HEK293 (cell line): ENCODE results near the gene GPX3.

Experiments
- CTCF ChIA-PET: fragments of 350-600 bp; formaldehyde crosslinking; extraction: SDS; loops from one replicate; lab custom pipeline; 2021; ENCODE audit warnings: antibody characterized with exemption; lab: Yijun Ruan, JAX
- POLR2A ChIA-PET: fragments of 300-600 bp; formaldehyde crosslinking; extraction: SDS; loops from one replicate; lab custom pipeline; 2020; ENCODE audit warnings: antibody characterized with exemption, inconsistent platforms; lab: Yijun Ruan, JAX
- H3K27ac ChIP-seq: fragments of 200-500 bp; sonication (Bioruptor generic); 2 replicates; pipeline ENCODE4 v1.5.1; 2014; ENCODE audit warnings: low read depth, low read length, control low read depth, inconsistent platforms; ENCODE audit errors: extremely low read depth
- H3K36me3 ChIP-seq, 2 experiments: fragments of 200-500 bp in 1 of 2; sonication (Bioruptor generic) in 1 of 2; 1 replicate in 1 of 2; 2 replicates in 1 of 2; pipeline ENCODE4 v1.5.1; 2014 to 2017; ENCODE audit warnings: inconsistent platforms in 2 of 2, low read length in 2 of 2; ENCODE audit not compliant: control insufficient read depth in 2 of 2, insufficient read depth in 1 of 2
- H3K4me1 ChIP-seq: fragments of 200-500 bp; sonication (Bioruptor generic); 2 replicates; pipeline ENCODE4 v1.5.1; 2014; ENCODE audit warnings: mild to moderate bottlenecking, low read length, inconsistent platforms; ENCODE audit not compliant: control insufficient read depth, insufficient read depth
- H3K4me3 ChIP-seq: 2 replicates; pipeline ENCODE4 v1.5.1; 2011; ENCODE audit warnings: low read depth, mild to moderate bottlenecking, control low read depth, low read length, moderate library complexity
- H3K9me3 ChIP-seq: fragments of 200-500 bp; sonication (Bioruptor generic); 2 replicates; pipeline ENCODE4 v1.5.1; 2014; ENCODE audit warnings: low read depth, low read length, inconsistent platforms; ENCODE audit not compliant: control insufficient read depth, insufficient read depth
- CTCF ChIP-seq: fragments of 450-650 bp; formaldehyde crosslinking; IDR thresholded peaks from 2 replicates; pipeline ENCODE4 v1.5.1; 2016; ENCODE audit warnings: missing biosample characterization, missing genetic modification characterization
- EGR2 ChIP-seq: fragments of 450-650 bp; formaldehyde crosslinking; IDR thresholded peaks from 2 replicates; pipeline ENCODE4 v1.5.1; 2016; ENCODE audit warnings: low read depth, missing biosample characterization, missing genetic modification characterization
- KLF8 ChIP-seq: fragments of 450-650 bp; formaldehyde crosslinking; IDR thresholded peaks from 2 replicates; pipeline ENCODE4 v1.5.1; 2016; ENCODE audit warnings: missing biosample characterization, missing genetic modification characterization
- TSHZ1 ChIP-seq: fragments of 450-650 bp; formaldehyde crosslinking; IDR thresholded peaks from 2 replicates; pipeline ENCODE4 v1.5.1; 2016; ENCODE audit warnings: missing biosample characterization, missing genetic modification characterization, borderline replicate concordance
- ZBTB10 ChIP-seq: fragments of 450-650 bp; formaldehyde crosslinking; IDR thresholded peaks from 2 replicates; pipeline ENCODE4 v1.5.1; 2016; ENCODE audit warnings: missing biosample characterization, missing genetic modification characterization
- ZNF133 ChIP-seq: fragments of 450-650 bp; formaldehyde crosslinking; IDR thresholded peaks from 2 replicates; pipeline ENCODE4 v1.5.1; 2016; ENCODE audit warnings: missing biosample characterization, missing genetic modification characterization
- ZNF169 ChIP-seq: fragments of 450-650 bp; formaldehyde crosslinking; IDR thresholded peaks from 2 replicates; pipeline ENCODE4 v1.5.1; 2016; ENCODE audit warnings: missing biosample characterization, missing genetic modification characterization
- ZNF24 ChIP-seq: fragments of 450-650 bp; formaldehyde crosslinking; IDR thresholded peaks from 2 replicates; pipeline ENCODE4 v1.5.1; 2016; ENCODE audit warnings: missing biosample characterization, missing genetic modification characterization
- ZNF280C ChIP-seq: fragments of 450-650 bp; formaldehyde crosslinking; IDR thresholded peaks from 2 replicates; pipeline ENCODE4 v1.5.1; 2016; ENCODE audit warnings: missing biosample characterization, missing genetic modification characterization
- ZNF302 ChIP-seq: fragments of 450-650 bp; formaldehyde crosslinking; IDR thresholded peaks from 2 replicates; pipeline ENCODE4 v1.5.1; 2016; ENCODE audit warnings: missing biosample characterization, missing genetic modification characterization, low read depth
- ZNF404 ChIP-seq: fragments of 450-650 bp; formaldehyde crosslinking; IDR thresholded peaks from 2 replicates; pipeline ENCODE4 v1.5.1; 2017; ENCODE audit warnings: missing biosample characterization, missing genetic modification characterization
- ZNF510 ChIP-seq: fragments of 450-650 bp; formaldehyde crosslinking; IDR thresholded peaks from 2 replicates; pipeline ENCODE4 v1.5.1; 2018; ENCODE audit warnings: mild to moderate bottlenecking, missing genetic modification characterization, missing biosample characterization; ENCODE audit not compliant: insufficient replicate concordance
- ZNF521 ChIP-seq: fragments of 450-650 bp; formaldehyde crosslinking; IDR thresholded peaks from 2 replicates; pipeline ENCODE4 v1.5.1; 2017; ENCODE audit warnings: missing biosample characterization, mild to moderate bottlenecking, missing genetic modification characterization
- ZNF555 ChIP-seq: fragments of 450-650 bp; formaldehyde crosslinking; conservative IDR thresholded peaks from 2 replicates; pipeline ENCODE4 v1.5.1; 2017; ENCODE audit warnings: missing biosample characterization, mild to moderate bottlenecking, missing genetic modification characterization, inconsistent platforms
- ZNF670 ChIP-seq: fragments of 450-650 bp; formaldehyde crosslinking; IDR thresholded peaks from 2 replicates; pipeline ENCODE4 v1.5.1; 2016; ENCODE audit warnings: missing biosample characterization, missing genetic modification characterization, low read depth
- ZNF701 ChIP-seq: fragments of 450-650 bp; formaldehyde crosslinking; IDR thresholded peaks from 2 replicates; pipeline ENCODE4 v1.5.1; 2016; ENCODE audit warnings: missing biosample characterization, missing genetic modification characterization

GPX3 gene

GRCh38 chr5:150993422-150993821 is 27.0 kb upstream of the GPX3 start:
- POLR2A ChIA-PET = no interaction called here
- Histone ChIP-seq H3K4me3 (no peak overlapping the region), H3K36me3 (no peaks in the 10 kb centered on the region), H3K4me1 (no peaks in the 10 kb centered on the region), H3K27ac (no peak overlapping the region), H3K9me3 (no peaks in the 10 kb centered on the region)
- TF ChIP-seq ZNF404 (tag by site-specific recombination) (no peak), ZBTB10 (tag by site-specific recombination) (no peak), ZNF670 (tag by site-specific recombination) (no peak), KLF8 (tag by site-specific recombination) (no peak), TSHZ1 (tag by site-specific recombination) (no peak), CTCF (tag by site-specific recombination) (no peak), ZNF169 (tag by site-specific recombination) (no peak), ZNF521 (tag by site-specific recombination) (no peak), ZNF510 (tag by site-specific recombination) (no peak)
- CTCF ChIA-PET = interaction anchor here (0.7 kb wide), 1 partner anchor 133 kb away, joined by 3 read pairs; no protein-coding TSS in a partner anchor

- no peak for TF ChIP-seq ZNF133 (tag by site-specific recombination)
- TF ChIP-seq ZNF701 (tag by site-specific recombination) = no peak
- TF ChIP-seq ZNF24 (tag by site-specific recombination) = no peak
- no peak for TF ChIP-seq EGR2 (tag by site-specific recombination)
- no peak for TF ChIP-seq ZNF555 (tag by site-specific recombination)
- no peak for TF ChIP-seq ZNF280C (tag by site-specific recombination)
- no peak for TF ChIP-seq ZNF302 (tag by site-specific recombination)
- Histone ChIP-seq H3K4me3 (no peak overlapping the region), H3K9me3 (no peaks in the 10 kb centered on the region), H3K4me1 (no peaks in the 10 kb centered on the region), H3K36me3 (no peaks in the 10 kb centered on the region), H3K27ac (no peak overlapping the region)
- ChIA-PET CTCF (interaction anchor here (0.7 kb wide), 1 partner anchor 134 kb away, joined by 3 read pairs; no protein-coding TSS in a partner anchor), POLR2A (no interaction called here)
Observed at GRCh38 chr5:150993826-150994412, 26.5 kb upstream of the GPX3 start.
